GM23338 (cell line): ENCODE results near the gene OAS3. TPM values are rescaled to one million over a fixed set of nuclear protein-coding genes. Genes with fewer than 3 reads are reported as not detected.

ENCODE experiments used
- ATAC-seq: fragments of 200-7000 bp; cut with Tn5 transposase; 3 replicates; pipeline ENCODE4 v1.9.1; 2020
- DNase-seq: peaks from one replicate; pipeline ENCODE4 v3.0.0-alpha.2; 2015; ENCODE audit warnings: low spot score
- H2AFZ ChIP-seq: fragments of 200-600 bp; sonication (generic); 2 replicates; pipeline ENCODE4 v1.8.0; 2016; ENCODE audit warnings: antibody characterized with exemption, mild to moderate bottlenecking, moderate library complexity
- H3F3A ChIP-seq: fragments of 200-600 bp; sonication (generic); replicated peaks from 2 replicates; pipeline ENCODE4 v1.8.0; 2017; ENCODE audit warnings: antibody characterized with exemption, mixed run types, low read depth
- H3K27ac ChIP-seq: fragments of 200-600 bp; sonication (generic); 2 replicates; pipeline ENCODE4 v1.6.1; 2016; ENCODE audit warnings: low read depth
- H3K27me3 ChIP-seq: fragments of 200-600 bp; sonication (generic); 2 replicates; pipeline ENCODE4 v1.8.0; 2016; ENCODE audit warnings: mild to moderate bottlenecking, mixed run types, moderate library complexity; ENCODE audit not compliant: insufficient read depth
- H3K36me3 ChIP-seq: fragments of 200-600 bp; sonication (generic); 2 replicates; pipeline ENCODE4 v1.8.0; 2016; ENCODE audit warnings: mild to moderate bottlenecking; ENCODE audit not compliant: insufficient read depth
- H3K4me1 ChIP-seq: fragments of 200-600 bp; sonication (generic); 2 replicates; pipeline ENCODE4 v1.8.0; 2016; ENCODE audit warnings: mild to moderate bottlenecking, moderate library complexity; ENCODE audit not compliant: insufficient read depth
- H3K4me2 ChIP-seq: fragments of 200-600 bp; sonication (generic); 2 replicates; pipeline ENCODE4 v1.7.1; 2017; ENCODE audit warnings: mixed run types
- H3K4me3 ChIP-seq: fragments of 200-600 bp; sonication (generic); 2 replicates; pipeline ENCODE4 v1.6.1; 2016; ENCODE audit warnings: mixed run types
- H3K79me2 ChIP-seq: fragments of 200-600 bp; sonication (generic); replicated peaks from 2 replicates; pipeline ENCODE4 v1.8.0; 2017; ENCODE audit warnings: mild to moderate bottlenecking; ENCODE audit not compliant: insufficient read depth
- H3K9me2 ChIP-seq: fragments of 200-600 bp; sonication (generic); 2 replicates; pipeline ENCODE4 v1.8.0; 2017; ENCODE audit not compliant: insufficient read depth
- H4K20me1 ChIP-seq: fragments of 200-600 bp; sonication (generic); replicated peaks from 2 replicates; pipeline ENCODE4 v1.8.0; 2017; ENCODE audit warnings: mild to moderate bottlenecking; ENCODE audit not compliant: insufficient read depth
- H3K27ac Mint-ChIP-seq: 2 replicates; pipeline ENCODE4 v1.8.0; 2020; ENCODE audit warnings: inconsistent platforms, mild to moderate bottlenecking, moderate library complexity, mixed read lengths
- H3K27me3 Mint-ChIP-seq: 3 replicates; pipeline ENCODE4 v1.8.0; 2022; ENCODE audit warnings: low read depth, mild to moderate bottlenecking, moderate library complexity, mixed read lengths, inconsistent platforms; ENCODE audit not compliant: insufficient read depth, poor library complexity
- H3K36me3 Mint-ChIP-seq: 3 replicates; pipeline ENCODE4 v1.8.0; 2021; ENCODE audit warnings: low read depth, mild to moderate bottlenecking, inconsistent platforms, moderate library complexity, mixed read lengths
- H3K4me1 Mint-ChIP-seq: 3 replicates; pipeline ENCODE4 v1.8.0; 2020; ENCODE audit warnings: mild to moderate bottlenecking, inconsistent platforms, mixed read lengths
- H3K4me3 Mint-ChIP-seq: 3 replicates; pipeline ENCODE4 v1.8.0; 2021; ENCODE audit warnings: moderate library complexity, mild to moderate bottlenecking, inconsistent platforms, mixed read lengths
- H3K9me3 Mint-ChIP-seq: 3 replicates; pipeline ENCODE4 v1.8.0; 2020; ENCODE audit warnings: moderate library complexity, mild to moderate bottlenecking, inconsistent platforms, mixed read lengths
- CREB1 ChIP-seq: fragments of 250-450 bp; sonication (Bioruptor Pico); IDR thresholded peaks from 2 replicates; pipeline ENCODE4 v1.5.0; 2020; ENCODE audit warnings: low read depth, mild to moderate bottlenecking, moderate library complexity
- CTCF ChIP-seq, 2 experiments: fragments of 200-600 bp in 1 of 2; sonication (generic) in 1 of 2; conservative IDR thresholded peaks; 2 replicates each; pipeline versions ENCODE4 v1.5.1 to v1.6.1; 2016 to 2017; ENCODE audit warnings: antibody characterized with exemption in 2 of 2, low read depth in 2 of 2, mild to moderate bottlenecking in 2 of 2, moderate library complexity in 1 of 2
- EZH2 ChIP-seq: fragments of 200-600 bp; sonication (generic); IDR thresholded peaks from one replicate; pipeline ENCODE4 v1.8.0; 2017; ENCODE audit warnings: antibody characterized with exemption, mild to moderate bottlenecking, low read depth; ENCODE audit not compliant: unreplicated experiment
- EZH2phosphoT487 ChIP-seq: fragments of 200-600 bp; sonication (generic); IDR thresholded peaks from one replicate; pipeline ENCODE4 v1.8.1; 2018; ENCODE audit warnings: antibody characterized with exemption; ENCODE audit not compliant: unreplicated experiment
- JUNB ChIP-seq: IDR thresholded peaks from one replicate; pipeline ENCODE4 v1.6.1; 2016; ENCODE audit warnings: antibody characterized with exemption; ENCODE audit not compliant: unreplicated experiment
- NANOG ChIP-seq: IDR thresholded peaks from 2 replicates; pipeline ENCODE4 v1.6.1; 2016; ENCODE audit warnings: antibody characterized with exemption, borderline replicate concordance
- POLR2AphosphoS5 ChIP-seq: IDR thresholded peaks from 2 replicates; pipeline ENCODE4 v1.6.1; 2016; ENCODE audit warnings: antibody characterized with exemption, low read depth
- REST ChIP-seq: IDR thresholded peaks from one replicate; pipeline ENCODE4 v1.6.1; 2018; ENCODE audit warnings: antibody characterized with exemption; ENCODE audit not compliant: unreplicated experiment
- STAT1 ChIP-seq: IDR thresholded peaks from one replicate; pipeline ENCODE4 v1.6.1; 2016; ENCODE audit warnings: antibody characterized with exemption; ENCODE audit not compliant: unreplicated experiment
- ZNF114 ChIP-seq: fragments of 250-450 bp; sonication (Bioruptor Pico); IDR thresholded peaks from 2 replicates; pipeline ENCODE4 v1.5.0; 2020; ENCODE audit warnings: mild to moderate bottlenecking, moderate library complexity
- ZNF331 ChIP-seq: fragments of 250-450 bp; sonication (Bioruptor Pico); IDR thresholded peaks from 2 replicates; pipeline ENCODE4 v1.5.0; 2020; ENCODE audit warnings: low read depth, mild to moderate bottlenecking, moderate library complexity
- ZNF462 ChIP-seq: fragments of 250-450 bp; sonication (Bioruptor Pico); IDR thresholded peaks from 2 replicates; pipeline ENCODE4 v1.5.0; 2020; ENCODE audit warnings: mild to moderate bottlenecking, moderate library complexity
- polyA plus RNA-seq: library from polyadenylated mRNA; unstranded; fragments of >200 nt; fragmentation: Nextera tagmentation; extraction: Ambion mirVana; gene quantifications from 2 replicates; pipeline ENCODE4 v1.2.1, GENCODE V29; 2016
- total RNA-seq: library from RNA; depleted of rRNA; stranded (reverse); fragments of >200 nt; shearing (Covaris generic); gene quantifications from 2 replicates; pipeline ENCODE4 v1.2.3, GENCODE V29; 2014
- TF ChIP-seq, protein P1 (sequence below): IDR thresholded peaks from 2 replicates; pipeline ENCODE4 v1.6.1; 2016; ENCODE audit warnings: antibody characterized with exemption

OAS3 gene
- total and polyA plus RNA-seq, 2 experiments from 2014 or later, result 0.27 to 1.4 TPM

DNA sequence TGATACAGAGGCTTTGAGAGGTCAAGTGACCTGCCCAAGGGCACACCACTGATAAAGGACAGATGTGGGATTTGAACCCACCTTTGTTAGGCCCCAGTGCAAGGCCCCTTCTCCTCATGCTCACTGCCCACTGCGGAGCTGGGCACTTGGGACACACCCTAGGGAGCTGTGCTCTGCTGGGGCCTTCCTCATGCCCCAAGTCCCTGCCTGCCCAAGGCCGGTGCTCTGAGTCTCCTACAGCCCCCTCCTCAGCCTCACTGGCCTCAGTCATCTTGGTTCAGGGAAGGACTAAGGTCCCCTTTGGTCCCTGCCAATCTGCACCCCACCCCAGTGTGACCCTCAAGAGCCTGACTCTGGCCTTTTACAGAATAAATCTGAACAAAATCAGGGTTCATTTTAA, 7.9 kb upstream of the OAS3 start:
- peaks cover 3% of the 10 kb centered on the region for H3K27me3 Mint-ChIP-seq
- no peak for DNase-seq
- H3K4me1 ChIP-seq, result no peaks in the 10 kb centered on the region
- no peaks in the 10 kb centered on the region for H3K9me2 ChIP-seq
- H3K4me1 Mint-ChIP-seq, result peaks cover 10% of the 10 kb centered on the region
- no peak overlapping the region for H2AFZ ChIP-seq
- H3K4me2 ChIP-seq, result no peak overlapping the region
- peaks cover 4% of the 10 kb centered on the region; the same call in 2 of the 3 replicates for H3K36me3 Mint-ChIP-seq
- H3K27me3 ChIP-seq, result no peaks in the 10 kb centered on the region
- no peaks in the 10 kb centered on the region for H3K36me3 ChIP-seq
- no peaks in the 10 kb centered on the region for H4K20me1 ChIP-seq
- no peak for TF ChIP-seq CTCF (conservative IDR thresholded peaks at IDR 0.05; ENCODE audit: low read depth in 2 of 2)
- TF ChIP-seq ZNF331 (CRISPR knock-in tag), result no peak
- no peak for TF ChIP-seq CREB1 (CRISPR knock-in tag)
- no peak for TF ChIP-seq EZH2
- TF ChIP-seq NANOG, result no peak
- no peak for TF ChIP-seq STAT1
- no peak for TF ChIP-seq REST
- no peak for TF ChIP-seq JUNB
- no peak for TF ChIP-seq ZNF462
- no peak for TF ChIP-seq EZH2phosphoT487
- TF ChIP-seq, protein P1, sequence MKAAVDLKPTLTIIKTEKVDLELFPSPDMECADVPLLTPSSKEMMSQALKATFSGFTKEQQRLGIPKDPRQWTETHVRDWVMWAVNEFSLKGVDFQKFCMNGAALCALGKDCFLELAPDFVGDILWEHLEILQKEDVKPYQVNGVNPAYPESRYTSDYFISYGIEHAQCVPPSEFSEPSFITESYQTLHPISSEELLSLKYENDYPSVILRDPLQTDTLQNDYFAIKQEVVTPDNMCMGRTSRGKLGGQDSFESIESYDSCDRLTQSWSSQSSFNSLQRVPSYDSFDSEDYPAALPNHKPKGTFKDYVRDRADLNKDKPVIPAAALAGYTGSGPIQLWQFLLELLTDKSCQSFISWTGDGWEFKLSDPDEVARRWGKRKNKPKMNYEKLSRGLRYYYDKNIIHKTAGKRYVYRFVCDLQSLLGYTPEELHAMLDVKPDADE, result no peak
- no peak for TF ChIP-seq POLR2AphosphoS5
- no peak for TF ChIP-seq ZNF114 (CRISPR knock-in tag)
- H3K79me2 ChIP-seq, result no peaks in the 10 kb centered on the region
- H3K9me3 Mint-ChIP-seq, result peaks cover 18% of the 10 kb centered on the region
- no peak overlapping the region for H3K27ac Mint-ChIP-seq
- no peak overlapping the region for H3K27ac ChIP-seq
- no peak overlapping the region for H3K4me3 Mint-ChIP-seq
- no peak overlapping the region for H3K4me3 ChIP-seq
- no peaks in the 10 kb centered on the region for H3F3A ChIP-seq
- ATAC-seq, result no peak
